Astrocyte of the cerebellum (primary cell): ENCODE data around the gene BMP10.

ENCODE experiments used
- DNase-seq: peaks from one replicate; pipeline ENCODE4 v3.0.0-alpha.2; 2011; ENCODE audit warnings: low read depth
- H3K4me3 ChIP-seq: 2 replicates; pipeline ENCODE4 v1.5.1; 2011; ENCODE audit warnings: mild to moderate bottlenecking, low read depth, low read length, moderate library complexity
- CTCF ChIP-seq: IDR thresholded peaks from 2 replicates; pipeline ENCODE4 v1.5.1; 2012; ENCODE audit warnings: low read length, low read depth, moderate library complexity, mild to moderate bottlenecking; ENCODE audit errors: missing control alignments
- in situ Hi-C: cut with HindIII; loops from 2 replicates; pipeline ENCODE4 v1.10.0; 2017; ENCODE audit warnings: low sequenced_read_pairs

BMP10 gene

GRCh38 chr2:68850524-68850923 is 20.7 kb downstream of the BMP10 start:
- in situ Hi-C loops, result no loop called here

GRCh38 chr2:68849579-68850030 is 21.6 kb downstream of the BMP10 start:
- TF ChIP-seq CTCF, result no peak
- no peak overlapping the region for H3K4me3 ChIP-seq
- in situ Hi-C loops, result no loop called here
- DNase-seq, result no peak

More at GRCh38 chr2:68850524-68850923, 20.7 kb downstream of the BMP10 start:
- TF ChIP-seq CTCF, result no peak
- no peak for DNase-seq
- no peak overlapping the region for H3K4me3 ChIP-seq

- no peak for DNase-seq
- in situ Hi-C loops, result no loop called here
- TF ChIP-seq CTCF, result no peak
- H3K4me3 ChIP-seq, result no peak overlapping the region
Observed at GRCh38 chr2:68847751-68848150, 23.4 kb downstream of the BMP10 start.

GRCh38 chr2:68846091-68846490 is 25.1 kb downstream of the BMP10 start:
- TF ChIP-seq CTCF, result no peak
- no peak overlapping the region for H3K4me3 ChIP-seq
- in situ Hi-C loops, result no loop called here
- no peak for DNase-seq

- no peak for TF ChIP-seq CTCF
- in situ Hi-C loops, result no loop called here
- no peak for DNase-seq
- no peak overlapping the region for H3K4me3 ChIP-seq
Observed at GRCh38 chr2:68845043-68845442, 26.2 kb downstream of the BMP10 start.

- DNase-seq, result no peak
- in situ Hi-C loops, result no loop called here
- peak; percentile 52 for TF ChIP-seq CTCF
Observed at GRCh38 chr2:68839260-68839833, 31.9 kb downstream of the BMP10 start.

More at GRCh38 chr2:68839260-68839833, 31.9 kb downstream of the BMP10 start:
- H3K4me3 ChIP-seq, result no peak overlapping the region
